ENCODE results near the gene GRIK5. TPM values are rescaled to one million over a fixed set of nuclear protein-coding genes. Genes with fewer than 3 reads are reported as not detected.

Gene GRIK5
- total RNA-seq, 1 experiment from 2014 or later = not detected

- no peak for DNase-seq (ENCODE audit: low read depth)
These were observed 113.4 kb downstream of the GRIK5 start for GRCh38 chr19:41956621-41957020.

DNA sequence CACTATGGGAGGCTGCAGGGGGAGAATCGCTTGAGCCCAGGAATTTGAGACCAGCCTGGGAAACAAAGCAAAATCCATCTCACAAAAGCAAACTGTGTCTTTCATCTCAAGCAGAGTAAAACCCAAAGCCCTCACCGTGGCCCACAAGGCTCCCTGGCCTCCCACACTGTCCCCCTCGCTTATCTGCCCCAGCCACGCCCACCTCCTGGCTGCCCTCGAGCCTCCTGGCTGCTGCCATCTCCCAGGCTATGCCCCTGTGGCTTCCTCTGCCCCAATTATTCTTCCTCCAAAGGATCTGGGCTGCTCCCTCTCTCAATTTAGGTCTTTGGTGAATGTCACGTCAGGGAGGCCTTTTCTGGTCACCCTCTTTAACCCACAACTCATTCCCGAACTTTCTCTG lies 114.5 kb downstream of the GRIK5 start:
- no peak for DNase-seq (ENCODE audit: low read depth)

DNA sequence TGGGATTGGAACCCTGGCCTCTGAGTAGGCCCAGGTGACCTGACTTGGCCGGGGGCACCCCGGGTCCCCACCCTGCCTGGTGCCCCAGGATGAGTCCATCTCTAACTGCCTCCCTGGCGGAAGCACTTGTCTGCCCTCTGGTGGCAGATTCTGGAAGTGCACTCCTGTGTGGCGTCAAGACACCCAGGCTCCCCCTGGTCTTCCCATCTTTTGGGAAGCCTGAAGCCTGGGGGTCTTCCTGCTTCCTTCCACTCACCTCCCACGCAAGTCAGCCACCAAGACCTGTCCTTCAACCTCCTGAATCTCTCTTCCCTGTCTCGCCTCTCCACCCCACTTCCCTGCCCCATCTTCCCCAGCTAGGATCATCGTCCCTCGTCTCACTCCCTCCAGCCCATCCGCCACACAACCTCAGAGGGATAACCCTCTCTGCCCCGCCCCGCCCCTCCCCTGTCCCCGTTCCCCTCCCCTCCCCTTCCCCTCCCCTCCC lies 118.3 kb downstream of the GRIK5 start:
- peak; percentile 62 for DNase-seq (ENCODE audit: low read depth)

Other genes with a start within 250 kb of the GRIK5 start
- not detected in 2 replicates for gene LYPD4, start 225.5 kb downstream of the GRIK5 start, total RNA-seq (2014; rRNA removed; shearing (Covaris generic))
- not detected in 2 replicates for gene DMRTC2, start 225.2 kb downstream of the GRIK5 start, total RNA-seq (2014; rRNA removed; shearing (Covaris generic))
- 1,675 and 2,627 TPM in 2 replicates for gene RPS19, start 210.0 kb downstream of the GRIK5 start, total RNA-seq (2014; rRNA removed; shearing (Covaris generic))
- not detected in 2 replicates for gene CD79A, start 192.9 kb downstream of the GRIK5 start, total RNA-seq (2014; rRNA removed; shearing (Covaris generic))
- gene ARHGEF1, start 187.0 kb downstream of the GRIK5 start, total RNA-seq (2014; rRNA removed; shearing (Covaris generic)) = 23.4 and 28.2 TPM in 2 replicates
- not detected in 2 replicates for gene ERFL, start 141.8 kb downstream of the GRIK5 start, total RNA-seq (2014; rRNA removed; shearing (Covaris generic))
- 235 and 336 TPM in 2 replicates for gene RABAC1, start 110.9 kb downstream of the GRIK5 start, total RNA-seq (2014; rRNA removed; shearing (Covaris generic))
- gene ATP1A3, start 76.0 kb downstream of the GRIK5 start, total RNA-seq (2014; rRNA removed; shearing (Covaris generic)) = under 0.01 and 0.10 TPM in 2 replicates
- 18.1 and 20.6 TPM in 2 replicates for gene ZNF574, start 6.0 kb upstream of the GRIK5 start, total RNA-seq (2014; rRNA removed; shearing (Covaris generic))
- 2.0 and 2.4 TPM in 2 replicates for gene POU2F2, start 62.2 kb upstream of the GRIK5 start, total RNA-seq (2014; rRNA removed; shearing (Covaris generic))
- 13.8 and 14.4 TPM in 2 replicates for gene DEDD2, start 147.5 kb upstream of the GRIK5 start, total RNA-seq (2014; rRNA removed; shearing (Covaris generic))
- 7.2 and 7.3 TPM in 2 replicates for gene ZNF526, start 150.1 kb upstream of the GRIK5 start, total RNA-seq (2014; rRNA removed; shearing (Covaris generic))
- 26.7 and 30.2 TPM in 2 replicates for gene GSK3A, start 172.4 kb upstream of the GRIK5 start, total RNA-seq (2014; rRNA removed; shearing (Covaris generic))
- gene ERF, start 184.9 kb upstream of the GRIK5 start, total RNA-seq (2014; rRNA removed; shearing (Covaris generic)) = 31.6 and 40.1 TPM in 2 replicates
- gene CIC, start 199.0 kb upstream of the GRIK5 start, total RNA-seq (2014; rRNA removed; shearing (Covaris generic)) = 12.9 and 14.6 TPM in 2 replicates
- 1.8 and 2.9 TPM in 2 replicates for gene PRR19, start 231.9 kb upstream of the GRIK5 start, total RNA-seq (2014; rRNA removed; shearing (Covaris generic))
- 108 and 147 TPM in 2 replicates for gene PAFAH1B3, start 232.4 kb upstream of the GRIK5 start, total RNA-seq (2014; rRNA removed; shearing (Covaris generic))
- 0.68 and 1.2 TPM in 2 replicates for gene TMEM145, start 243.1 kb upstream of the GRIK5 start, total RNA-seq (2014; rRNA removed; shearing (Covaris generic))

Measured in RPMI7951 (cell line).